RWPE2 (cell line): ENCODE measurements around the gene GDF9.
"Not testable (repeated sequence)": the region's sequence is repeated elsewhere in the genome, so short reads cannot be mapped to it uniquely, and the experiment has no call there.

Experiments used
- ATAC-seq: fragments of 200-7000 bp; cut with Tn5 transposase; 3 replicates; pipeline ENCODE4 v1.9.1; 2021; ENCODE audit warnings: low read depth
- DNase-seq: peaks from one replicate; pipeline ENCODE4 v3.0.0-alpha.2; 2020; ENCODE audit warnings: low spot score
- H3K27ac ChIP-seq: fragments of 450-650 bp; 2 replicates; pipeline ENCODE4 v1.5.1; 2017; ENCODE audit warnings: mild to moderate bottlenecking; ENCODE audit not compliant: poor library complexity, severe bottlenecking
- H3K27me3 ChIP-seq: fragments of 250-450 bp; sonication (Bioruptor Pico); 2 replicates; pipeline ENCODE4 v1.5.1; 2021; ENCODE audit warnings: mild to moderate bottlenecking, moderate library complexity; ENCODE audit not compliant: insufficient read depth, poor library complexity, severe bottlenecking
- H3K36me3 ChIP-seq: fragments of 250-450 bp; sonication (Bioruptor Pico); 2 replicates; pipeline ENCODE4 v1.5.1; 2020; ENCODE audit warnings: low read depth, mild to moderate bottlenecking, moderate library complexity
- H3K4me1 ChIP-seq: fragments of 250-450 bp; sonication (Bioruptor Pico); 2 replicates; pipeline ENCODE4 v1.5.1; 2021; ENCODE audit warnings: mild to moderate bottlenecking, moderate library complexity; ENCODE audit not compliant: insufficient read depth, poor library complexity, severe bottlenecking
- H3K4me3 ChIP-seq: fragments of 250-450 bp; sonication (Bioruptor Pico); 2 replicates; pipeline ENCODE4 v1.5.1; 2021; ENCODE audit warnings: mild to moderate bottlenecking, moderate library complexity; ENCODE audit not compliant: severe bottlenecking
- H3K9me3 ChIP-seq: fragments of 250-450 bp; sonication (Bioruptor Pico); 2 replicates; pipeline ENCODE4 v1.5.1; 2021; ENCODE audit warnings: mild to moderate bottlenecking, moderate library complexity; ENCODE audit not compliant: severe bottlenecking
- CTCF ChIP-seq: fragments of 450-650 bp; IDR thresholded peaks from one replicate; pipeline ENCODE4 v1.5.1; 2017; ENCODE audit warnings: mild to moderate bottlenecking, moderate library complexity; ENCODE audit not compliant: poor library complexity, severe bottlenecking

Gene GDF9

DNA sequence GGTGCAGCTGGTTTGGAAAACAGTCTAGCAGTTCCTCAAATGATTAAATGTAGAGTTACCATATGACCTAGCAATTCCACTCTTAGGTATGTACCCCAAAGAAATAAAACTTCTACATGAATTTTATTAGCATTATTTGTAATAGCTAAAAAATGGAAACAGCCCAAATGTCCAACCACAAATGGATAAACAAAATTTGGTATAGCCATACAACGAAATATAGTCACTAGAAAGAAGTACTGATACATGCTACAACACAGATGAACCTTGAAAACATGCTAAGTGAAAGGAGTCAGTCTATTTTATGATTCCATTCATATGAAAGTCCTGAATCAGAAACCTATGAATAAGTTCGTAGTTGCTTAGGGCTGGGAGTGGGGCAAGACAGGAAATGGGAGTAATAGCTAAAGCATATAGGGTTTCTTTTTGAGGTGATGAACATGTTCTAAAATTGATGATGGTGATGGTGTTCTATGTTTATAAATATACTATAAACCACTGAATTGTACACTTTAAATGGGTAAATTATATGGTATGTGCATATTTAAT is 6.3 kb downstream of the GDF9 start:
- no peak for DNase-seq
- no peaks in the 10 kb centered on the region for H3K27me3 ChIP-seq
- H3K9me3 ChIP-seq: no peaks in the 10 kb centered on the region
- no peak overlapping the region for H3K27ac ChIP-seq
- no peak for TF ChIP-seq CTCF
- H3K4me3 ChIP-seq: no peak overlapping the region
- H3K36me3 ChIP-seq: no peaks in the 10 kb centered on the region
- no peak; the same call in 2 of the 3 replicates for ATAC-seq
- no peaks in the 10 kb centered on the region for H3K4me1 ChIP-seq

- no peaks in the 10 kb centered on the region for H3K36me3 ChIP-seq
- DNase-seq (no peak), ATAC-seq (no peak)
- H3K27ac ChIP-seq: no peak overlapping the region
- H3K4me1 ChIP-seq: no peaks in the 10 kb centered on the region
- TF ChIP-seq CTCF: no peak
- H3K27me3 ChIP-seq: no peaks in the 10 kb centered on the region
- no peaks in the 10 kb centered on the region for H3K9me3 ChIP-seq
- no peak overlapping the region for H3K4me3 ChIP-seq
Observed at GRCh38 chr5:132856011-132856410, 10.3 kb downstream of the GDF9 start.

DNA sequence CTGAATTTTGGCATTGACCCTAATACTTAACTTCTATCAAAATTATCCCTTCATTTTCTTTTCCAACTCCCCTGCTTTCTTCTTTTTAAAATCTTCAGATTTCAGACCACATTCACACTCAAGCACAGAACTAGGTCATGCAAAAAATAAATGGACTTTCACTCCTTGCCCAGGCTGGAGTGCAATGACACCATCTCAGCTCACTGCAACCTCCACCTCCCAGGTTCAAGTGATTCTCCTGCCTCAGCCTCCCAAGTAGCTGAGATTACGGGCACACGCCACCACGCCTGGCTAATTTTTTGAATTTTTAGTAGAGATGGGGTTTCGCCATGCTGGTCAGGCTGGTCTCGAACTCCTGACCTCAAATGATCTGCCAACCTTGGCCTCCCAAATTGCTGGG is 11.3 kb downstream of the GDF9 start:
- not testable (repeated sequence) for H3K27ac ChIP-seq, H3K27me3 ChIP-seq, H3K4me1 ChIP-seq, ATAC-seq, H3K36me3 ChIP-seq, H3K9me3 ChIP-seq, DNase-seq, H3K4me3 ChIP-seq

DNA sequence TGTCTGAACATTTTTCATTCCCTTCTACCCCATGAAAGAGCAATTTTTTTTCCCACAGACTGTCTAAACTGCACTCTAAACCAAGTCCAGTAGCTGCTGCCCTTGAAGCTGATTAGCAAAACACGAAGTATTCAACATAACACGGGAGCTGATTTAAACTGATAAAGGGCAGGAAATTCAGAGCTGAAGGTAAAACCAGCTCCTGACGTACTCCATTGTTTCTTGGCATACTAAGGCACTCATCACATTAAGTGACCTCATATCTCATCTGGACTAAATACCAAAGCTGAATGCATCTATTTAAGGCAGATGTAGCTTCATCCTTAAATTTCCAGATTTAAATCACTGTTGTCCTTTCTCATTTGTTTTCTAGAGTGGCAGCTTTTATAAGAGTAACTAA is 12.0 kb downstream of the GDF9 start:
- Histone ChIP-seq H3K4me1 (no peaks in the 10 kb centered on the region), H3K27ac (no peak overlapping the region), H3K4me3 (no peak overlapping the region), H3K27me3 (no peaks in the 10 kb centered on the region), H3K9me3 (no peaks in the 10 kb centered on the region), H3K36me3 (no peaks in the 10 kb centered on the region)
- TF ChIP-seq CTCF: no peak
- ATAC-seq (no peak), DNase-seq (no peak)

DNA sequence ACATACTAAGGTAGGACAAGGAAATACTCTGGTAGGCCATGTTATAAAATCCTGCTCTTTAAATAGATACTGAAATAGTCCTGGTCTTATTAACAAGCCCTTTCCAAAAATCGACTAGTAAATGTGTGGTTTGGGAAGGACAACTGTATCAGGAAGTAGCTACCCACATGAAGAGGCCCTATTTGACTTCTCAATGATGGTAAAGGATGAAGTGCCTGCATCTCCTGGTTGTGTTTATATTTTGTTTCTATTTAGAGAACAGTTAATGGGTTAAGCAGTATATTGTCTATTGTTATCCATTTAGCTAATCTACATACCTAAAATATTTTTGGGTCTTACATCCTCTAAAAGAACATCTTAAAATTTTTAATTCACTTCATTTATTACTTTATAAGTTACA is 12.5 kb downstream of the GDF9 start:
- Histone ChIP-seq H3K9me3 (no peaks in the 10 kb centered on the region), H3K4me3 (no peak overlapping the region), H3K27ac (no peak overlapping the region), H3K27me3 (no peaks in the 10 kb centered on the region), H3K4me1 (no peaks in the 10 kb centered on the region), H3K36me3 (no peaks in the 10 kb centered on the region)
- DNase-seq (no peak), ATAC-seq (no peak)
- TF ChIP-seq CTCF: no peak
